ENCODE data around the gene ECE2. TPM values are rescaled to one million over a fixed set of nuclear protein-coding genes. Genes with fewer than 3 reads are reported as not detected.

The ECE2 gene
- total RNA-seq, 4 donors from 2014 or later, result not detected

- intact Hi-C loops (cut with DNase I), result loop anchor here (5.0 to 10.0 kb wide), 3 partner anchors 53 to 346 kb away; partner anchors contain the start of gene ABCF3
- Histone ChIP-seq H3K9me3 (no peaks in the 10 kb centered on the region), H3K27ac (no peak overlapping the region), H3K36me3 (peaks cover 31 to 34% of the 10 kb centered on the region in 2 donors), H3K4me3 (replicated peaks in 1 of 3) (no peak overlapping the region), H3K27me3 (no peaks in the 10 kb centered on the region), H3K4me1 (peaks cover 9 to 12% of the 10 kb centered on the region in 2 donors)
- TF ChIP-seq POLR2A (IDR thresholded peaks at IDR 0.05), result no peak
- TF ChIP-seq CTCF (IDR thresholded peaks at IDR 0.05), result no peak
- DNase-seq, result no peak
- WGBS, 2 donors, result 65 to 81% methylated on average over 2 to 4 of the region's 4 CpGs
Measured at GRCh38 chr3:184240384-184241140, 35.3 kb upstream of the ECE2 start.

GRCh38 chr3:184241141-184241446 is 34.7 kb upstream of the ECE2 start:
- Histone ChIP-seq H3K4me3 (replicated peaks in 1 of 3) (no peak overlapping the region), H3K4me1 (peaks cover 9 to 12% of the 10 kb centered on the region in 2 donors), H3K36me3 (peaks cover 31 to 35% of the 10 kb centered on the region in 2 donors), H3K27me3 (no peaks in the 10 kb centered on the region), H3K27ac (no peak overlapping the region), H3K9me3 (no peaks in the 10 kb centered on the region)
- intact Hi-C loops (cut with DNase I), result loop anchor here (5.0 to 10.0 kb wide), 3 partner anchors 54 to 346 kb away; partner anchors contain the start of gene ABCF3
- no peak for DNase-seq
- 45 to 58% methylated on average over 5 to 16 of the region's 17 CpGs for WGBS, 2 donors
- TF ChIP-seq CTCF (IDR thresholded peaks at IDR 0.05), result no peak
- TF ChIP-seq POLR2A (IDR thresholded peaks at IDR 0.05), result no peak

- intact Hi-C loops (cut with DNase I), result loop anchor here (5.0 to 10.0 kb wide), 3 partner anchors 54 to 347 kb away; partner anchors contain the start of gene ABCF3
- peak overlapping the region in 1 of 3 donors; percentile 17 for H3K4me3 ChIP-seq (replicated peaks in 1 of 3)
- 31 to 50% methylated on average over 12 to 26 of the region's 46 CpGs for WGBS, 2 donors
Measured at GRCh38 chr3:184241447-184242296, 34.1 kb upstream of the ECE2 start.

GRCh38 chr3:184242297-184242685 is 33.5 kb upstream of the ECE2 start:
- Histone ChIP-seq H3K9me3 (no peaks in the 10 kb centered on the region), H3K27ac (no peak overlapping the region), H3K4me3 (replicated peaks in 1 of 3) (no peak overlapping the region), H3K27me3 (no peaks in the 10 kb centered on the region), H3K36me3 (peaks cover 31 to 35% of the 10 kb centered on the region in 2 donors), H3K4me1 (peaks cover 9 to 12% of the 10 kb centered on the region in 2 donors)
- TF ChIP-seq POLR2A (IDR thresholded peaks at IDR 0.05), result no peak
- TF ChIP-seq CTCF (IDR thresholded peaks at IDR 0.05), result no peak
- intact Hi-C loops (cut with DNase I), result loop anchor here (5.0 to 10.0 kb wide), 3 partner anchors 55 to 347 kb away; partner anchors contain the start of gene ABCF3
- no peak for DNase-seq
- 87 to 94% methylated on average over 5 of the region's 5 CpGs for WGBS, 2 donors

More at GRCh38 chr3:184241447-184242296, 34.1 kb upstream of the ECE2 start:
- DNase-seq, result peak; percentile 87 to 91
- Histone ChIP-seq H3K9me3 (no peaks in the 10 kb centered on the region), H3K27me3 (no peaks in the 10 kb centered on the region), H3K27ac (no peak overlapping the region), H3K4me1 (peaks cover 9 to 12% of the 10 kb centered on the region in 2 donors), H3K36me3 (peaks cover 31 to 35% of the 10 kb centered on the region in 2 donors)
- TF ChIP-seq CTCF (IDR thresholded peaks at IDR 0.05) (peak in 5 of 6 experiments; percentile 53 to 72 (median 64)), POLR2A (IDR thresholded peaks at IDR 0.05) (peak in 1 of 2 donors; percentile 26)

Data from thyroid gland (tissue), 4 donors.